Thoracic aorta (tissue), 2 donors: Measurements from ENCODE around the gene THAP5. TPM values are rescaled to one million over a fixed set of nuclear protein-coding genes. Genes with fewer than 3 reads are reported as not detected.
A peak's percentile ranks its signal among the peaks of the same experiment; 100 is the strongest.

ENCODE experiments used
- ATAC-seq: fragments of 150-250 bp; one replicate; pipeline ENCODE4 v1.8.0; 2017; ENCODE audit warnings: low read depth; ENCODE audit not compliant: insufficient number of reproducible peaks, low FRiP score
- DNase-seq: peaks from one replicate; pipeline ENCODE4 v3.0.0-alpha.2; 2020; ENCODE audit warnings: low spot score
- H3K27ac ChIP-seq, 2 donors: fragments of 200-600 bp; sonication (generic); 1 replicate in 1 of 2; 2 replicates in 1 of 2; pipeline ENCODE4 v1.5.1; 2016; ENCODE audit warnings: mild to moderate bottlenecking in 2 of 2, moderate library complexity in 2 of 2
- H3K27me3 ChIP-seq: fragments of 200-600 bp; sonication (generic); replicated peaks from 2 replicates; pipeline ENCODE4 v1.6.0; 2016; ENCODE audit warnings: mild to moderate bottlenecking; ENCODE audit not compliant: insufficient read depth
- H3K36me3 ChIP-seq: fragments of 200-600 bp; sonication (generic); one replicate; pipeline ENCODE4 v1.5.1; 2016
- H3K4me1 ChIP-seq, 2 donors: fragments of 200-600 bp; sonication (generic); 1 replicate in 1 of 2; 2 replicates in 1 of 2; pipeline versions ENCODE4 v1.5.1 to v1.6.0; 2016; ENCODE audit warnings: low read depth in 2 of 2, mild to moderate bottlenecking in 1 of 2; ENCODE audit not compliant: control insufficient read depth in 1 of 2
- H3K4me3 ChIP-seq: fragments of 200-600 bp; sonication (generic); 2 replicates; pipeline ENCODE4 v1.5.1; 2016; ENCODE audit warnings: mild to moderate bottlenecking
- H3K9me3 ChIP-seq: fragments of 200-600 bp; sonication (generic); 2 replicates; pipeline ENCODE4 v1.5.1; 2016
- total RNA-seq, 2 donors: library from RNA; depleted of rRNA; stranded (reverse); fragments of >200 nt; gene quantifications; one replicate each; pipeline versions ENCODE4 v1.1.0 to v1.2.3, GENCODE V29; 2016
- TF ChIP-seq, protein P1 (sequence below): fragments of 200-600 bp; sonication (generic); IDR thresholded peaks from one replicate; pipeline ENCODE4 v1.5.1; 2019; ENCODE audit warnings: antibody characterized with exemption

Gene THAP5
- total RNA-seq, 2 donors from 2014 or later = 17.7 to 40.8 TPM

DNA sequence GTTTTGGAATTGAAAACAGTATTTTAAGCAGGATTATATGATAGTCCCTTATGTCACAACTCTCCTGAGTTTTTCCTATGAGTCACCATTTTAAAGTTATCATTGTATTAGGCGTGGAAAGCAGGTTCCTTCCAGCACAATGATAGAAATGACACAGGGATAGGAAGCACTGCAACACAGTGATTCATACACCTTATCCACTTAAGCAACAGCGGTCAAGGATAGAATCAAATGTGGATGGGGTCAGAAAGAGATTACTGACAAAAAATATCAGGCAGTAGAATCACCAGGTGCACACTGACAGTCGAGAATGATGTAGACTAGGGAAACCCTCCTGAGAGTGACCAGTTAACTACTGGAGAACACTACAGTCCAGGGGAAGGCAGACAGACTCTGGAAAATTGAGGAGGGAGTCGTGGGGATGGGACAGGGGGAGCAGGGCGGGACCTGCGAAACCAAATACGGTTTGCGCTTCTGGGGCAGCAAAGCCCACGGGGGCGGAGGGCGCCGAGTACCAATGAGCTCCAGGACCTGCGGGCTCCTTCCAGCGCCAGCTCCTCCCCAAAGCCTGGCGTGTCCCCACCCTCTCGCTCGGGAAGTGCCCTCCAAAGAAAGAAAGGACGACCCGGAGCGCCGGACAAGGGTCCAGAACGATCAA is 44.0 kb downstream of the THAP5 start:
- no peak for DNase-seq
- H3K36me3 ChIP-seq = no peaks in the 10 kb centered on the region

DNA sequence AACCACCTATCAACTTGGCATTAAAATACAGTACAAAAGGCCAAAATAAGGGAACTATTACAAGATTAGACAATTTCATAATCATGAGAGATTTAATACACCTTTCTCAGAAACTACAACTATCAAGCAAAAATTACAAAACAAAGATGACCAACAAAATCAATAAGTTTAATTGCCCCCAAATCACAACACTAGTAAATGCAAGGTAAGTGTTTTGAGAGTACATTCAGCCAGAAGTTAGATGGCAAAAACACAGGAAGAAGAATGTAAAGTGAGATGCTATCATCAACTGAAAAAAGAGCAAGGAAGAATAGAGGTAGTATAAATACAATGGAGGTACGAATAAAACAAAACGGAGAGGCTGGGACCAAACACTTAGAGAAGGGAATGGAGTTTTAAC is 46.7 kb downstream of the THAP5 start:
- DNase-seq (no peak), ATAC-seq (no peak)
- Histone ChIP-seq H3K4me3 (no peak overlapping the region), H3K27ac (no peak overlapping the region), H3K9me3 (no peaks in the 10 kb centered on the region), H3K27me3 (no peaks in the 10 kb centered on the region), H3K36me3 (peaks cover 4% of the 10 kb centered on the region), H3K4me1 (peaks cover 14 to 29% of the 10 kb centered on the region in 2 donors)
- TF ChIP-seq, protein P1, sequence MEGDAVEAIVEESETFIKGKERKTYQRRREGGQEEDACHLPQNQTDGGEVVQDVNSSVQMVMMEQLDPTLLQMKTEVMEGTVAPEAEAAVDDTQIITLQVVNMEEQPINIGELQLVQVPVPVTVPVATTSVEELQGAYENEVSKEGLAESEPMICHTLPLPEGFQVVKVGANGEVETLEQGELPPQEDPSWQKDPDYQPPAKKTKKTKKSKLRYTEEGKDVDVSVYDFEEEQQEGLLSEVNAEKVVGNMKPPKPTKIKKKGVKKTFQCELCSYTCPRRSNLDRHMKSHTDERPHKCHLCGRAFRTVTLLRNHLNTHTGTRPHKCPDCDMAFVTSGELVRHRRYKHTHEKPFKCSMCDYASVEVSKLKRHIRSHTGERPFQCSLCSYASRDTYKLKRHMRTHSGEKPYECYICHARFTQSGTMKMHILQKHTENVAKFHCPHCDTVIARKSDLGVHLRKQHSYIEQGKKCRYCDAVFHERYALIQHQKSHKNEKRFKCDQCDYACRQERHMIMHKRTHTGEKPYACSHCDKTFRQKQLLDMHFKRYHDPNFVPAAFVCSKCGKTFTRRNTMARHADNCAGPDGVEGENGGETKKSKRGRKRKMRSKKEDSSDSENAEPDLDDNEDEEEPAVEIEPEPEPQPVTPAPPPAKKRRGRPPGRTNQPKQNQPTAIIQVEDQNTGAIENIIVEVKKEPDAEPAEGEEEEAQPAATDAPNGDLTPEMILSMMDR = no peak

More for the DNA sequence above, 44.0 kb downstream of the THAP5 start:
- no peaks in the 10 kb centered on the region for H3K27me3 ChIP-seq
- peak overlapping the region; percentile 89 for H3K4me3 ChIP-seq
- TF ChIP-seq, protein P1 = no peak
- peak; percentile 62 for ATAC-seq
- peaks cover 14 to 29% of the 10 kb centered on the region in 2 donors for H3K4me1 ChIP-seq
- peak overlapping the region; percentile 97 for H3K27ac ChIP-seq
- H3K9me3 ChIP-seq = no peaks in the 10 kb centered on the region

DNA sequence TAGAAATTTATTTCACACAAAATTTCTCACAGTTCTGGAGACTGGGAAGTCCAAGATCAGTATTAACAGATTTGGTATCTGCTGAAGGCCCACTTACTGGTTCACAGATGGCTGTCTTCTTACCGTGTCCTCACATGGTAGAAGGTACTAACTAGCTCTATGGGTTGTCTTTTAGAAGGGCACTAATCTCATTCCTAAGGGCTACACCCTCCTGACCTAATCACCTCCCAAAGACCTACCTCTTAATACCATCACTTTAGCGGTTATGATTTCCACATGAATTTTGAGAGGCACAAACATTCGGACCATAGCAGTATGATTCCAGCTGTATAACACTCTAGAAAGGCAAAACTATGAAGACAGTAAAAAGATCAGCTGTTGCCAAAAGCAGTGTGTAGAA is 51.6 kb downstream of the THAP5 start:
- TF ChIP-seq, protein P1 = no peak
- Histone ChIP-seq H3K4me3 (no peak overlapping the region), H3K27ac (no peak overlapping the region), H3K4me1 (peaks cover 4 to 7% of the 10 kb centered on the region in 2 donors), H3K9me3 (no peaks in the 10 kb centered on the region), H3K36me3 (peaks cover 4% of the 10 kb centered on the region), H3K27me3 (no peaks in the 10 kb centered on the region)
- DNase-seq (no peak), ATAC-seq (no peak)

DNA sequence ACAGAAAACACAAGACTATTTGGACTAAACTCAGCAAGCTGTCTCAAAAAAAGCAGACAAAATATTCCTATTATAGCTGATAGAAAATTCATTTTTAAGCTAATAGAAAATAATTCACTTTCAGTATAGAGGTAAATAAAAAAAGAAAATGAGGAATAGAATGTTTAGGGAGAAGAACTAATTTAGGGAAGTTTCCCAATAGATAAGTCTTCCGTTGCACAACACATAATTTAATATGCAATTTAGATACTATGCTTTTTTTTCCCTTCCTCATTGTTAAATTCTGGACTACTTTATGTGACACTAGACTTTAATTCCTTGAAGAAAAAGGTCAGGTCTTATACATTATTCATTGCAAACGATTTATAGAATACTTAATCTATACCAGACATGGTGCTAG is 53.9 kb downstream of the THAP5 start:
- ATAC-seq = no peak
- Histone ChIP-seq H3K4me1 (peaks cover 0 to 4% of the 10 kb centered on the region in 2 donors), H3K36me3 (peaks cover 4% of the 10 kb centered on the region), H3K4me3 (no peak overlapping the region), H3K27me3 (no peaks in the 10 kb centered on the region), H3K27ac (no peak overlapping the region), H3K9me3 (no peaks in the 10 kb centered on the region)
- TF ChIP-seq, protein P1 = no peak
- no peak for DNase-seq

DNA sequence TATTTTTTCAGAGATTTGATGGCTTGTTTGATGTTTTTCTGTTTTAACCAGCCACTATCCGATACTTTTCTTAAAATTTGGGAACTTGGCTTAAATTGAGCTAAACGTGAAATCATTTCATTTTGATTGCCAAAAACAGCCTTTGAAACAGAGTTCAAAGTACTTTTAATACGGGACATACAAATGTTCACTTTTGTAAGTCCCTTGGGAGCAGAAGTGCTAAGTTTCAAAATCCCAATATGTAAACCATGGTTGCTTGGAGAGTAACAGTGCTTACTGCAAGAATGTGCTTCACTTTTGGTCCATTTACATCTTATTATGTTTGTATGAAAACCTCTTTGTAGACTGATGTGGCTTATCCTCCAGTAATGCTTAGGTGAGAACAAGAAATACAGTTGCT is 54.5 kb downstream of the THAP5 start:
- no peak for DNase-seq
- peaks cover 7% of the 10 kb centered on the region for H3K36me3 ChIP-seq

More for the DNA sequence above, 54.5 kb downstream of the THAP5 start:
- peaks cover 0 to 4% of the 10 kb centered on the region in 2 donors for H3K4me1 ChIP-seq
- H3K4me3 ChIP-seq = no peak overlapping the region
- H3K27ac ChIP-seq = no peak overlapping the region
- TF ChIP-seq, protein P1 = no peak
- no peaks in the 10 kb centered on the region for H3K27me3 ChIP-seq
- no peaks in the 10 kb centered on the region for H3K9me3 ChIP-seq
- ATAC-seq = no peak

Other genes with a start within 250 kb of the THAP5 start
- 1 to 10 TPM; 2.4 to 3.3 TPM for gene NRCAM, start 113.3 kb downstream of the THAP5 start, total RNA-seq
- gene PNPLA8, start 43.6 kb downstream of the THAP5 start, total RNA-seq = 10 to 100 TPM; 29.6 to 45.8 TPM
- gene DNAJB9, start 168 bp upstream of the THAP5 start, total RNA-seq = 10 to 100 TPM; 30.2 to 53.9 TPM